ENCODE measurements around the gene TRIM5.
A peak's percentile ranks its signal among the peaks of the same experiment; 100 is the strongest.

The TRIM5 gene

GRCh38 chr11:5705688-5706087 is 20.8 kb upstream of the TRIM5 start:
- Histone ChIP-seq H3K27me3 (ENCODE audit: insufficient read depth, poor library complexity, severe bottlenecking) (no peaks in the 10 kb centered on the region), H3K27ac (replicated peaks) (no peak overlapping the region), H3K4me3 (replicated peaks; ENCODE audit: insufficient read depth, low read length) (no peak overlapping the region)
- no peak for DNase-seq (ENCODE audit: low read depth in 1 of 2, low spot score in 1 of 2)
- TF ChIP-seq GABPA (IDR thresholded peaks at IDR 0.05; ENCODE audit: low read depth): no peak
- no peak for TF ChIP-seq SPI1 (IDR thresholded peaks at IDR 0.05; ENCODE audit: borderline replicate concordance, low read depth)
- TF ChIP-seq, protein P1, sequence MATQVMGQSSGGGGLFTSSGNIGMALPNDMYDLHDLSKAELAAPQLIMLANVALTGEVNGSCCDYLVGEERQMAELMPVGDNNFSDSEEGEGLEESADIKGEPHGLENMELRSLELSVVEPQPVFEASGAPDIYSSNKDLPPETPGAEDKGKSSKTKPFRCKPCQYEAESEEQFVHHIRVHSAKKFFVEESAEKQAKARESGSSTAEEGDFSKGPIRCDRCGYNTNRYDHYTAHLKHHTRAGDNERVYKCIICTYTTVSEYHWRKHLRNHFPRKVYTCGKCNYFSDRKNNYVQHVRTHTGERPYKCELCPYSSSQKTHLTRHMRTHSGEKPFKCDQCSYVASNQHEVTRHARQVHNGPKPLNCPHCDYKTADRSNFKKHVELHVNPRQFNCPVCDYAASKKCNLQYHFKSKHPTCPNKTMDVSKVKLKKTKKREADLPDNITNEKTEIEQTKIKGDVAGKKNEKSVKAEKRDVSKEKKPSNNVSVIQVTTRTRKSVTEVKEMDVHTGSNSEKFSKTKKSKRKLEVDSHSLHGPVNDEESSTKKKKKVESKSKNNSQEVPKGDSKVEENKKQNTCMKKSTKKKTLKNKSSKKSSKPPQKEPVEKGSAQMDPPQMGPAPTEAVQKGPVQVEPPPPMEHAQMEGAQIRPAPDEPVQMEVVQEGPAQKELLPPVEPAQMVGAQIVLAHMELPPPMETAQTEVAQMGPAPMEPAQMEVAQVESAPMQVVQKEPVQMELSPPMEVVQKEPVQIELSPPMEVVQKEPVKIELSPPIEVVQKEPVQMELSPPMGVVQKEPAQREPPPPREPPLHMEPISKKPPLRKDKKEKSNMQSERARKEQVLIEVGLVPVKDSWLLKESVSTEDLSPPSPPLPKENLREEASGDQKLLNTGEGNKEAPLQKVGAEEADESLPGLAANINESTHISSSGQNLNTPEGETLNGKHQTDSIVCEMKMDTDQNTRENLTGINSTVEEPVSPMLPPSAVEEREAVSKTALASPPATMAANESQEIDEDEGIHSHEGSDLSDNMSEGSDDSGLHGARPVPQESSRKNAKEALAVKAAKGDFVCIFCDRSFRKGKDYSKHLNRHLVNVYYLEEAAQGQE (IDR thresholded peaks at IDR 0.05; ENCODE audit: insufficient replicate concordance, low read depth): no peak
- TF ChIP-seq POLR2AphosphoS5 (IDR thresholded peaks at IDR 0.05; ENCODE audit: low read depth): no peak
- TF ChIP-seq, protein P2, sequence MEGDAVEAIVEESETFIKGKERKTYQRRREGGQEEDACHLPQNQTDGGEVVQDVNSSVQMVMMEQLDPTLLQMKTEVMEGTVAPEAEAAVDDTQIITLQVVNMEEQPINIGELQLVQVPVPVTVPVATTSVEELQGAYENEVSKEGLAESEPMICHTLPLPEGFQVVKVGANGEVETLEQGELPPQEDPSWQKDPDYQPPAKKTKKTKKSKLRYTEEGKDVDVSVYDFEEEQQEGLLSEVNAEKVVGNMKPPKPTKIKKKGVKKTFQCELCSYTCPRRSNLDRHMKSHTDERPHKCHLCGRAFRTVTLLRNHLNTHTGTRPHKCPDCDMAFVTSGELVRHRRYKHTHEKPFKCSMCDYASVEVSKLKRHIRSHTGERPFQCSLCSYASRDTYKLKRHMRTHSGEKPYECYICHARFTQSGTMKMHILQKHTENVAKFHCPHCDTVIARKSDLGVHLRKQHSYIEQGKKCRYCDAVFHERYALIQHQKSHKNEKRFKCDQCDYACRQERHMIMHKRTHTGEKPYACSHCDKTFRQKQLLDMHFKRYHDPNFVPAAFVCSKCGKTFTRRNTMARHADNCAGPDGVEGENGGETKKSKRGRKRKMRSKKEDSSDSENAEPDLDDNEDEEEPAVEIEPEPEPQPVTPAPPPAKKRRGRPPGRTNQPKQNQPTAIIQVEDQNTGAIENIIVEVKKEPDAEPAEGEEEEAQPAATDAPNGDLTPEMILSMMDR (IDR thresholded peaks at IDR 0.05; ENCODE audit: insufficient read depth, low read length): no peak

DNA sequence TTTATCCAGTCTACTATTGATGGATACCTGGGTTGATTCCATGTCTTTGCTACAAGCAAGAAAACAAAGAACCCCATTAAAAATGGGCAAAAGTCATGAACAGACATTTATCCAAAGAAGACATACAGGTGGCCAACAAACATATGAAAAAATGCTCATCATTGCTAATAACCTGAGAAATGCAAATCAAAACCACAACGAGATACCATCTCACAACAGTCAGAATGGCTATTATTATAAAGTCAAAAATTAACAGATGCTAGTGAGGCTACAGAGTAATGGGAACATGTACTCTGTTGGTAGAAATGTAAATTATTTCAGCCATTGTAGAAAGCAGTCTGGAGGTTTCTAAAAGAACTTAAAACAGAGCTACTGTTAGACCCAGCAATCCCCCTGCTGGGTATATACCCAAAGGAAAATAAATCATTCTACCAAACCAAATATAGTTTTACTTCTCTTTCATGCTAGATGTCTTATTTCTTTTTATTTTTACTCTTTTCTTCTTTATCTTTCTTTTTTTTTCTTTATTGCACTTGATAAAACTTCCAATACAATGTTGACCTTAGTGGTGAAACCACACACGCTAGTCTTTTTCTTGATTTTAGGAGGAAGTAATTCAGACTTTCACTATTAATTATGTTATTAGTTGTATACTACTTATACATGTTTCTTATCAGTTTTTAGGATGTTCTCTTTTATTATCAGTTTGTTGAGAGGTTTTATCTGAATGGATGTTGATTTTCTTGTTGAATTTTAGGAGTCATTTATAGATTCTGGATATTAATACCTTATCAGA is 19.1 kb upstream of the TRIM5 start:
- no peak for DNase-seq (ENCODE audit: low read depth in 1 of 2, low spot score in 1 of 2)
- no peak for TF ChIP-seq GABPA (IDR thresholded peaks at IDR 0.05; ENCODE audit: low read depth)
- Histone ChIP-seq H3K27ac (replicated peaks) (no peak overlapping the region), H3K27me3 (ENCODE audit: insufficient read depth, poor library complexity, severe bottlenecking) (no peaks in the 10 kb centered on the region), H3K4me3 (replicated peaks; ENCODE audit: insufficient read depth, low read length) (no peak overlapping the region)

DNA sequence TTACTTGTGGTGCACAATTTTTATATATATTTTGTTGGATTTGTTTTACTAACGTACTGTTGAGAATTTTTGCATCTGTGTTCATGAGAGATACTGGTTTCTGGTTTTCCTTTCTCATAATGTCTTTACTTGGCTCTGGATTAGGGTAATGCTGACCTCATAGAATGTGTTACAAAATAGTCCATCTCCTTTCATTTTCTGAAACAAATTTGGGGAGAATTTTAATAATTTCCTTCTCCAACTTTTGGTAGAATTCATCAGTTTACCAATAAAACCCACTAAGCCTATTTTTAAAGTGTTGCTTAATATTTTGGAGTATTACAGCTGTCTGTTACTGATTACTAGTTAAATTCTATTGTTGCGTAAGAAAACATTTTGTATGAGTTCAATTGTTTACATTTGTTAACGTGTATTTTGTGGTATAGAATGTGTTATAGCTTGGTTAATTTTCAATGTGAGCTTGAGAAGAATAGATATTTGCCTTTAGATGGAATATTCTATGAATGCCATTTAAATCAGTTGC is 16.2 kb upstream of the TRIM5 start:
- DNase-seq (ENCODE audit: low read depth in 1 of 2, low spot score in 1 of 2): no peak

GRCh38 chr11:5700421-5701054 is 15.7 kb upstream of the TRIM5 start:
- peak in 1 of 2 experiments; percentile 33 for DNase-seq (ENCODE audit: low read depth in 1 of 2, low spot score in 1 of 2)
- 0 out of 2 replicates have a peak overlapping the region, but pooled peaks have one; percentile 41 for H3K27ac ChIP-seq (replicated peaks)
- TF ChIP-seq GABPA (IDR thresholded peaks at IDR 0.05; ENCODE audit: low read depth) (no peak), SPI1 (IDR thresholded peaks at IDR 0.05; ENCODE audit: borderline replicate concordance, low read depth) (0 out of 2 replicates have a peak, but pooled peaks have one; percentile 4)
- no peaks in the 10 kb centered on the region for H3K27me3 ChIP-seq (ENCODE audit: insufficient read depth, poor library complexity, severe bottlenecking)
- peak overlapping the region; percentile 25; the same call in 1 of the 2 replicates for H3K4me3 ChIP-seq (replicated peaks; ENCODE audit: insufficient read depth, low read length)

More for the DNA sequence above, 16.2 kb upstream of the TRIM5 start:
- Histone ChIP-seq H3K27ac (replicated peaks) (no peak overlapping the region), H3K4me3 (replicated peaks; ENCODE audit: insufficient read depth, low read length) (no peak overlapping the region), H3K27me3 (ENCODE audit: insufficient read depth, poor library complexity, severe bottlenecking) (no peaks in the 10 kb centered on the region)
- no peak for TF ChIP-seq SPI1 (IDR thresholded peaks at IDR 0.05; ENCODE audit: borderline replicate concordance, low read depth)
- TF ChIP-seq, protein P2 (IDR thresholded peaks at IDR 0.05; ENCODE audit: insufficient read depth, low read length): no peak

GRCh38 chr11:5698281-5698680 is 13.4 kb upstream of the TRIM5 start:
- DNase-seq (ENCODE audit: low read depth in 1 of 2, low spot score in 1 of 2): no peak
- H3K4me3 ChIP-seq (replicated peaks; ENCODE audit: insufficient read depth, low read length): no peak overlapping the region
- TF ChIP-seq, protein P2 (IDR thresholded peaks at IDR 0.05; ENCODE audit: insufficient read depth, low read length): no peak
- TF ChIP-seq SPI1 (IDR thresholded peaks at IDR 0.05; ENCODE audit: borderline replicate concordance, low read depth): no peak
- no peak for TF ChIP-seq POLR2AphosphoS5 (IDR thresholded peaks at IDR 0.05; ENCODE audit: low read depth)
- no peak for TF ChIP-seq GABPA (IDR thresholded peaks at IDR 0.05; ENCODE audit: low read depth)
- TF ChIP-seq, protein P1 (IDR thresholded peaks at IDR 0.05; ENCODE audit: insufficient replicate concordance, low read depth): no peak
- no peak overlapping the region for H3K27ac ChIP-seq (replicated peaks)
- H3K27me3 ChIP-seq (ENCODE audit: insufficient read depth, poor library complexity, severe bottlenecking): no peaks in the 10 kb centered on the region

All from HL-60 (cell line).